Activated T-helper 17 cell treated with anti-CD3 and anti-CD28 coated beads, Interleukin-2, amount 50 U/mL, for 72 hours (primary cell): ENCODE data around the gene FAM187B. TPM values are rescaled to one million over a fixed set of nuclear protein-coding genes. Genes with fewer than 3 reads are reported as not detected.
"Not testable (repeated sequence)": the region's sequence is repeated elsewhere in the genome, so short reads cannot be mapped to it uniquely, and the experiment has no call there.

Experiments used
- ATAC-seq: fragments of 150-1000 bp; cut with Tn5 transposase; replicated peaks from 2 replicates; pipeline ENCODE4 v1.10.0; 2021; ENCODE audit warnings: mild to moderate bottlenecking, moderate library complexity
- H3K27ac Mint-ChIP-seq: one replicate; pipeline ENCODE4 v1.8.0; 2022; ENCODE audit warnings: mixed read lengths
- H3K27me3 Mint-ChIP-seq: one replicate; pipeline ENCODE4 v1.8.0; 2022; ENCODE audit warnings: mixed read lengths
- H3K36me3 Mint-ChIP-seq: one replicate; pipeline ENCODE4 v1.8.0; 2022; ENCODE audit warnings: low read depth, mild to moderate bottlenecking, mixed read lengths
- H3K4me1 Mint-ChIP-seq: one replicate; pipeline ENCODE4 v1.8.0; 2022; ENCODE audit warnings: mixed read lengths
- H3K4me3 Mint-ChIP-seq: one replicate; pipeline ENCODE4 v1.8.0; 2022; ENCODE audit warnings: mild to moderate bottlenecking, mixed read lengths
- H3K9me3 Mint-ChIP-seq: one replicate; pipeline ENCODE4 v1.8.0; 2022; ENCODE audit warnings: mixed read lengths
- total RNA-seq, 2 donors: library from RNA; stranded (reverse); gene quantifications; one replicate each; pipeline ENCODE4 v1.2.3, GENCODE V29; 2022

Gene FAM187B
- total RNA-seq, 2 donors from 2014 or later: 0.58 TPM; not detected in 1

GRCh38 chr19:35202722-35203688 is 25.5 kb downstream of the FAM187B start:
- no peak for ATAC-seq
- Mint-ChIP-seq H3K36me3 (no peaks in the 10 kb centered on the region), H3K27me3 (no peaks in the 10 kb centered on the region), H3K4me3 (peak overlapping the region; percentile 46), H3K4me1 (peaks cover 47% of the 10 kb centered on the region), H3K27ac (peak overlapping the region; percentile 86), H3K9me3 (peaks cover 3% of the 10 kb centered on the region)

- Mint-ChIP-seq H3K4me3 (no peak overlapping the region), H3K27me3 (no peaks in the 10 kb centered on the region), H3K27ac (no peak overlapping the region), H3K4me1 (peaks cover 20% of the 10 kb centered on the region), H3K9me3 (peaks cover 3% of the 10 kb centered on the region), H3K36me3 (no peaks in the 10 kb centered on the region)
- no peak for ATAC-seq
These were observed 29.1 kb downstream of the FAM187B start for GRCh38 chr19:35199481-35199880.

GRCh38 chr19:35196861-35197260 is 31.7 kb downstream of the FAM187B start:
- not testable (repeated sequence) for H3K36me3 Mint-ChIP-seq, H3K27me3 Mint-ChIP-seq, H3K4me3 Mint-ChIP-seq, H3K27ac Mint-ChIP-seq, H3K9me3 Mint-ChIP-seq
- peak; percentile 24 for ATAC-seq
- peaks cover 16% of the 10 kb centered on the region for H3K4me1 Mint-ChIP-seq

GRCh38 chr19:35195830-35196229 is 32.7 kb downstream of the FAM187B start:
- Mint-ChIP-seq H3K27ac (no peak overlapping the region), H3K36me3 (no peaks in the 10 kb centered on the region), H3K4me3 (no peak overlapping the region), H3K4me1 (peaks cover 16% of the 10 kb centered on the region), H3K9me3 (peaks cover 3% of the 10 kb centered on the region), H3K27me3 (no peaks in the 10 kb centered on the region)
- no peak for ATAC-seq

GRCh38 chr19:35194012-35194984 is 34.2 kb downstream of the FAM187B start:
- Mint-ChIP-seq H3K4me1 (peaks cover 16% of the 10 kb centered on the region), H3K27me3 (no peaks in the 10 kb centered on the region), H3K27ac (no peak overlapping the region), H3K36me3 (no peaks in the 10 kb centered on the region), H3K4me3 (no peak overlapping the region), H3K9me3 (peaks cover 3% of the 10 kb centered on the region)
- ATAC-seq: no peak

- Mint-ChIP-seq H3K4me3 (no peak overlapping the region), H3K27ac (no peak overlapping the region), H3K36me3 (no peaks in the 10 kb centered on the region), H3K27me3 (no peaks in the 10 kb centered on the region), H3K4me1 (peaks cover 7% of the 10 kb centered on the region), H3K9me3 (no peaks in the 10 kb centered on the region)
- peak; percentile 75 for ATAC-seq
These were observed 43.7 kb downstream of the FAM187B start for GRCh38 chr19:35184884-35185283.

- H3K4me3 Mint-ChIP-seq: no peak overlapping the region
- H3K27ac Mint-ChIP-seq: no peak overlapping the region
- H3K27me3 Mint-ChIP-seq: no peaks in the 10 kb centered on the region
- peaks cover 10% of the 10 kb centered on the region for H3K4me1 Mint-ChIP-seq
- no peaks in the 10 kb centered on the region for H3K9me3 Mint-ChIP-seq
- no peaks in the 10 kb centered on the region for H3K36me3 Mint-ChIP-seq
- ATAC-seq: no peak
These were observed 44.3 kb downstream of the FAM187B start for GRCh38 chr19:35184267-35184666.

- peak overlapping the region; percentile 44 for H3K27ac Mint-ChIP-seq
- H3K4me3 Mint-ChIP-seq: no peak overlapping the region
- peaks cover 4% of the 10 kb centered on the region for H3K9me3 Mint-ChIP-seq
- peaks cover 14% of the 10 kb centered on the region for H3K4me1 Mint-ChIP-seq
- H3K27me3 Mint-ChIP-seq: no peaks in the 10 kb centered on the region
- H3K36me3 Mint-ChIP-seq: no peaks in the 10 kb centered on the region
- no peak for ATAC-seq
These were observed 47.2 kb downstream of the FAM187B start for GRCh38 chr19:35181387-35181786.

- no peak for ATAC-seq
- no peak overlapping the region for H3K27ac Mint-ChIP-seq
- H3K9me3 Mint-ChIP-seq: peaks cover 4% of the 10 kb centered on the region
- H3K27me3 Mint-ChIP-seq: no peaks in the 10 kb centered on the region
- H3K4me1 Mint-ChIP-seq: peaks cover 10% of the 10 kb centered on the region
- H3K4me3 Mint-ChIP-seq: peak overlapping the region; percentile 3
- no peaks in the 10 kb centered on the region for H3K36me3 Mint-ChIP-seq
These were observed 48.7 kb downstream of the FAM187B start for GRCh38 chr19:35179830-35180229.

GRCh38 chr19:35178701-35179100 is 49.8 kb downstream of the FAM187B start:
- Mint-ChIP-seq H3K27me3 (no peaks in the 10 kb centered on the region), H3K4me3 (no peak overlapping the region), H3K9me3 (peaks cover 4% of the 10 kb centered on the region), H3K4me1 (peaks cover 15% of the 10 kb centered on the region), H3K27ac (no peak overlapping the region), H3K36me3 (no peaks in the 10 kb centered on the region)
- no peak for ATAC-seq

- peak; percentile 51 for ATAC-seq
- Mint-ChIP-seq H3K36me3 (no peaks in the 10 kb centered on the region), H3K4me1 (peaks cover 15% of the 10 kb centered on the region), H3K9me3 (peaks cover 4% of the 10 kb centered on the region), H3K27ac (peak overlapping the region; percentile 20), H3K27me3 (no peaks in the 10 kb centered on the region), H3K4me3 (no peak overlapping the region)
These were observed 50.9 kb downstream of the FAM187B start for GRCh38 chr19:35177377-35178274.

GRCh38 chr19:35176181-35176570 is 52.4 kb downstream of the FAM187B start:
- H3K27ac Mint-ChIP-seq: no peak overlapping the region
- peaks cover 15% of the 10 kb centered on the region for H3K4me1 Mint-ChIP-seq

More at GRCh38 chr19:35176181-35176570, 52.4 kb downstream of the FAM187B start:
- H3K27me3 Mint-ChIP-seq: no peaks in the 10 kb centered on the region
- no peak overlapping the region for H3K4me3 Mint-ChIP-seq
- H3K9me3 Mint-ChIP-seq: peaks cover 4% of the 10 kb centered on the region
- H3K36me3 Mint-ChIP-seq: peaks cover 14% of the 10 kb centered on the region
- ATAC-seq: no peak
